Measurements from ENCODE around the gene CDC42EP2.
"Not testable (repeated sequence)": the region's sequence is repeated elsewhere in the genome, so short reads cannot be mapped to it uniquely, and the experiment has no call there.

The CDC42EP2 gene

DNA sequence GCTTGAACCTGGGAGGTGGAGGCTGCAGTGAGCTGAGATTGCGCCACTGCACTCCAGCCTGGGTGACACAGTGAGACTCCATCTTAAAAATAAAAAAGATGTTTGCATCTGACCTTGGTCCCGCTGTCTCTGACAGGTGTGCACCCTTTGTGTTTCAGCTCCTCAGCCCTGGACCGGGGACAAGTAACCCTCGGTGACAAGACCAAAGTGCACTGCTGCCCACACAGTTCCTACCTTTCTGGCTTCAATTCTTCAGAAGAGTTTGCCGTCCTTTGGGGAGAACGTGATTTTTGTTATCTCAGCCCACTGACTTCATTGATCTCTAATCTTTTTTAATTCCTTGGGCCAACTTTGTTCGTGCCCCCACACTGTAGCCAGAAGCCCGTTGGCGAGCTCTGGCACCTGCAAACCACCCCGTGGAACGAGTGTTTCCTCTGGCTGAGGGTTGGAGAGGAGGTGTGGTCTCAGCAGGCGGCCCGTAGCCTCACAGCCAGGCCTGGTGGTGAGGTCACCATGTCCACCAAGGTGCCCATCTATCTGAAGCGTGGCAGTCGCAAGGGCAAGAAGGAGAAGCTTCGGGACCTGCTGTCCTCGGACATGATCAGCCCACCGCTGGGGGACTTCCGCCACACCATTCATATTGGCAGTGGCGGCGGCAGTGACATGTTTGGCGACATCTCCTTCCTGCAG is 5.9 kb downstream of the CDC42EP2 start:
- DNase-seq (no peak), ATAC-seq (replicated peaks) (no peak)
- peaks cover 15 to 16% of the 10 kb centered on the region in 2 donors for H3K36me3 Mint-ChIP-seq
- no peaks in the 10 kb centered on the region for H3K27me3 Mint-ChIP-seq
- no peak overlapping the region for H3K27ac Mint-ChIP-seq
- H3K4me3 Mint-ChIP-seq = no peak overlapping the region
- peaks cover 8 to 9% of the 10 kb centered on the region in 2 donors for H3K4me1 Mint-ChIP-seq
- no peaks in the 10 kb centered on the region for H3K9me3 Mint-ChIP-seq

DNA sequence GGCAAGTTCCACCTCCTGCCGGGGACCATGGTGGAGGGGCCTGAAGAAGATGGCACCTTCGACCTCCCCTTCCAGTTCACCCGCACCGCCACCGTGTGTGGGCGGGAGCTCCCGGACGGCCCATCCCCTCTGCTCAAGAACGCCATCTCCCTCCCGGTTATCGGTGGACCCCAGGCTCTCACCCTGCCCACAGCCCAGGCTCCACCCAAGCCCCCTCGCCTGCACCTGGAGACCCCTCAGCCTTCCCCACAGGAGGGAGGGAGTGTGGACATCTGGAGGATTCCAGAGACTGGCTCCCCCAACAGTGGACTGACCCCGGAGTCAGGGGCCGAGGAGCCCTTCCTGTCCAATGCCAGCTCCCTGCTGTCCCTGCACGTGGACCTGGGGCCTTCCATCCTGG is 6.4 kb downstream of the CDC42EP2 start:
- H3K36me3 Mint-ChIP-seq = peaks cover 15 to 16% of the 10 kb centered on the region in 2 donors
- H3K9me3 Mint-ChIP-seq = no peaks in the 10 kb centered on the region
- ATAC-seq (replicated peaks) (no peak), DNase-seq (no peak)
- no peak overlapping the region for H3K27ac Mint-ChIP-seq
- peaks cover 2 to 6% of the 10 kb centered on the region in 2 donors for H3K4me1 Mint-ChIP-seq
- no peaks in the 10 kb centered on the region for H3K27me3 Mint-ChIP-seq
- H3K4me3 Mint-ChIP-seq = no peak overlapping the region

DNA sequence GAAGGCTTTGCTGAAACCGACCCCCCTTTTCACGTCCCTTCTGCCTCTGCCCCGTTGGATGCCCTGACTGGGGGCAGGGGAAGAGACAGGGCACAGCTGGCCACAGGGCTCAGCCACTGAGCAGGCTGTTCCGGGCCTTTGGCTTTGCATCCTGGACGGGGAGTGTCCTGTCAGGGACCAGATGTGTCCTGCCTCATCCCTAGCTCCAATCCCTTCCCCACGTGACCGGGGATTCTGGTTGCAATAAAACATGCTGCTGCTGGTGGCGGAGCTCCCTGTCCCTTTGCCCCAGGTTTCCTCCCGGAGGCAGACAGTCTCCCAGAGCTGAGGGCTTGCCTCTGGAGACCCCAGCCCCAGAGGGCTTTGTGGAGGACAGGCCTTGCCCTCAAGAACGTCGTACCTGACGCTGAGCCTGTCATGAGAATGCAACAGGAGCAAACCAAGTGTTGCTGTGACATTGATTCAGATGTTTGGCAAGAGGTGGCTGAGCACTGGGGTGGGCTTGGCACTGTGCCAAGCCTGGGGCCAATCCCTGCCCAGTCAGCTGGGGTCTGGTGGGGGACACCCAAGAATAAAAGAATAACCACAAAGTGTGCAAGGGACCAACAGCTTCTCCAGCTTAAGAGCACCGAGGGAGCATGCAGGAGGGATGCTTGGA is 7.3 kb downstream of the CDC42EP2 start:
- DNase-seq = no peak
- Mint-ChIP-seq H3K9me3 (no peaks in the 10 kb centered on the region), H3K4me3 (no peak overlapping the region), H3K36me3 (peaks cover 15 to 16% of the 10 kb centered on the region in 2 donors), H3K27me3 (no peaks in the 10 kb centered on the region), H3K27ac (no peak overlapping the region), H3K4me1 (no peaks in the 10 kb centered on the region)
- no peak for ATAC-seq (replicated peaks)

DNA sequence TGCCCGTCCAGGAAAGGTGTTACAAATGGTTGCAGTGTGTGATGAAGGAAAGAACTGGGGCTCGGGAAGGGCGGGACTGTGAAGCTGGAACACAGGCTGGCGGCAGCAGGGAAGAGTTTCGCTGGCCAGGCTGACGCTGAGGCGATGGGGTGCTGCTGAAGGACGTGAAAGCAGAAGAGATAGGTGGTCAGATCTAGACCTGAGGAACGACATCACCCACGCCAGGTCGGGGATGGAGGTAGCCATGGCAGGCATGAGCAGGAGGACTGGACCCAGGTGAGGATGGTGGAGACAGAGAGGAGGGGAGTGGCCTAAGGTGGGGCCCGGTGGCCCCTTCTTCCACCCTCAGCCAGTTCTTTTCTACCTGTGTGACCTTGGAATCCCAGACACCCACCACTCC is 9.1 kb downstream of the CDC42EP2 start:
- no peaks in the 10 kb centered on the region for H3K27me3 Mint-ChIP-seq
- H3K27ac Mint-ChIP-seq = no peak overlapping the region

DNA sequence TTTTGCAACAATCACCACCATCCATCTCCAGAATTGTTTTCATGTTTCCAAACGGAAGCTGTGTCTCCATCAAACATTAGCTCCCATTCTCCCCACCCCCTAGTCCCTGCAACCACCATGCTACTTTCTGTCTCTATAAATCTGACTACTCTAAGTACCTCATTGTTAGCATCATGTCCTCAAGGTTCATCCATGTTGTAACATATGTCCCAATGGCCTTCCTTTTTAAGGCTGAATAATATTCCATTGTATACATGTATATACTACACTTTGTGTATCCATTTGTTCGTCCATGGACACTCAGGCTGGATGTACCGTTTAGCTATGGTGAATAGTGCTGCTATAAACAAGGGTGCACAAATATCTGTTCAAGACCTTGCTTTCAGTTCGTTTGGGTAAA is 10.8 kb downstream of the CDC42EP2 start:
- Mint-ChIP-seq H3K27me3 (no peaks in the 10 kb centered on the region), H3K4me1 (peaks cover 5 to 12% of the 10 kb centered on the region in 2 donors), H3K27ac (no peak overlapping the region), H3K36me3 (peaks cover 15 to 16% of the 10 kb centered on the region in 2 donors), H3K4me3 (no peak overlapping the region), H3K9me3 (no peaks in the 10 kb centered on the region)
- ATAC-seq (replicated peaks) = no peak
- no peak for DNase-seq

More for the DNA sequence above, 9.1 kb downstream of the CDC42EP2 start:
- no peak for DNase-seq
- Mint-ChIP-seq H3K9me3 (no peaks in the 10 kb centered on the region), H3K4me1 (no peaks in the 10 kb centered on the region), H3K36me3 (peaks cover 15 to 16% of the 10 kb centered on the region in 2 donors), H3K4me3 (no peak overlapping the region)
- ATAC-seq (replicated peaks) = no peak

DNA sequence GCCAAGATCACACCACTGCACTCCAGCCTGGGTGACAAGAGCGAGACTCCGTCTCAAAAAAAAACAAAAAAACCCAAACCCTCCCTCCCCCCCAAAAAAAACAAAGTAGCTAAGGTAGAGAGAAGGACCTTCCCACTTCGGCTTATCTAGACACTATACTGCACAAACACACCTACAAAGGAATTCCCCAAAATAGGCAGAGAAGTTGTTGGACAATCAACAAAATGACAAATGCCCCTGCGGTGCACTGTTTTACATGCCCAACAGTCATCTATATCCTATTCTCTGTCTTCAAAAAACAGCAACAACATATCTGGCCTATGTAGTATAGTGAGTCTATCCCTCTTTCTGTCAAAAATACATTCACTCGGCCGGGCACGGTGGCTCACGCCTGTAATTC is 12.4 kb downstream of the CDC42EP2 start:
- Mint-ChIP-seq H3K4me1 (peaks cover 5 to 13% of the 10 kb centered on the region in 2 donors), H3K4me3 (no peak overlapping the region), H3K9me3 (no peaks in the 10 kb centered on the region), H3K27me3 (no peaks in the 10 kb centered on the region), H3K36me3 (peaks cover 4 to 6% of the 10 kb centered on the region in 2 donors), H3K27ac (no peak overlapping the region)
- DNase-seq = no peak
- no peak for ATAC-seq (replicated peaks)

DNA sequence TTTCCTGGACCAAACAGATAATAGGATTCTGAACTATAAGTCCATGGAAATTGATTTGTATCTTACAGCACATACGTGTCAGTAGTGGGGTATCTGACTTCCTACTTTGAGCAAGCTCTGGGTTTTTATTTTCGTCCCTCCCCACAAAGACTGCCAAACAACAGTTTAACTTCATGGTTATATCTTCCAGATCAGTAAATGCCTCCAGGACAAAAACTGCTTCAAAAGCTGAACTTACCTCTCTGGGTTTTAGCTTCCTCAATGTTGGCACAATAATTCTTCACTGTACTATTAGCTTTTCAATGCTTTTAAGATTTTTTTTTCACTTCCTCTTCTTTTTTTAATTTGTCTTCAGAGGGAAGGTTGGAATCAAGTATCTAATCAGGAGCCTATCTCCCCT is 14.8 kb downstream of the CDC42EP2 start:
- H3K27ac Mint-ChIP-seq = peak overlapping the region; percentile 87
- DNase-seq = no peak
- H3K36me3 Mint-ChIP-seq = peaks cover 1 to 4% of the 10 kb centered on the region in 2 donors
- H3K4me1 Mint-ChIP-seq = peaks cover 5 to 16% of the 10 kb centered on the region in 2 donors
- H3K27me3 Mint-ChIP-seq = no peaks in the 10 kb centered on the region
- no peak for ATAC-seq (replicated peaks)
- peak overlapping the region; percentile 31 to 77 for H3K4me3 Mint-ChIP-seq
- no peaks in the 10 kb centered on the region for H3K9me3 Mint-ChIP-seq

DNA sequence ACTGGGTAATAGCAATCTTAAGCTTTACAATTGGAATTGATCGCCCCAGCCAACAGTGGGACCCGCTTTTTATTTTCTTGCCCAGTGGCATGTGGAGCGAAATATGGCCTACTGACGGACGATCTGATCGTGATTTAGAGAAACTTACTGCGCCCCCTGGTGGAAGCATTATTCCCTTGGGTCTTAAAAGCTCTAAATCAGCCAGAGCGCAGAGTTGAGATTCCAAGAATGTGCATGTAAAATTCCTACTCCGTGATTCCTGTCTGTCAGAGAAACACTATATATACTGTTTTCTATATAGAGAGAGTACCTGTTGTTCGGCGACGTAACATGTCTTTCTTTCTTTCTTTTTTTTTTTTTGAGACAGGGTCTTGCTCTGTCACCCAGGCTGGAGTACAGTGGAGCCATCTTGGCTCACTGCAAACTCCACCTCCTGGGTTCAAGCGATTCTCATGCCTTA is 15.3 kb downstream of the CDC42EP2 start:
- DNase-seq = peak; percentile 69
- ATAC-seq (replicated peaks) = peak; percentile 45 to 51
- H3K27ac Mint-ChIP-seq = peak overlapping the region; percentile 87
- H3K27me3 Mint-ChIP-seq = no peaks in the 10 kb centered on the region
- H3K36me3 Mint-ChIP-seq = peaks cover 1 to 4% of the 10 kb centered on the region in 2 donors
- H3K4me3 Mint-ChIP-seq = peak overlapping the region; percentile 31 to 77
- H3K4me1 Mint-ChIP-seq = peaks cover 10 to 21% of the 10 kb centered on the region in 2 donors
- no peaks in the 10 kb centered on the region for H3K9me3 Mint-ChIP-seq

DNA sequence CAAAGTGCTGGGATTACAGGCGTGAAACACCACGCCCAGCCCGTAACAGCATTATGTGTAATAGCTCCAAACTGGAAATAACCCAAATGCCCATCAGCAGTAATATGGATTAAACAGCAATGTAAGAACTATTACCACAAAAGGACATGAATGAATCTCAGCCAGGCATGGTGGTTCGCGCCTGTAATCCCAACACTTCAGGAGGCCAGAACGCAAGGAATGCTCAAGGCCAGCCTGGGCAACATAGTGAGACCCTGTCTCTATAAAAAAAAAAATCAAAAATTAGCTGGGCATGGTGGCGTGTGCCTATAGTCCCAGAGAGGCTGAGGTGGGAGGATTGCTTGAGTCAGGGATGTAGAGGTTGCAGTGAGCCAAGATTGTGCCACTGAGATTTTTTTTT is 15.9 kb downstream of the CDC42EP2 start:
- no peak for ATAC-seq (replicated peaks)
- H3K9me3 Mint-ChIP-seq = no peaks in the 10 kb centered on the region
- H3K27me3 Mint-ChIP-seq = no peaks in the 10 kb centered on the region

DNA sequence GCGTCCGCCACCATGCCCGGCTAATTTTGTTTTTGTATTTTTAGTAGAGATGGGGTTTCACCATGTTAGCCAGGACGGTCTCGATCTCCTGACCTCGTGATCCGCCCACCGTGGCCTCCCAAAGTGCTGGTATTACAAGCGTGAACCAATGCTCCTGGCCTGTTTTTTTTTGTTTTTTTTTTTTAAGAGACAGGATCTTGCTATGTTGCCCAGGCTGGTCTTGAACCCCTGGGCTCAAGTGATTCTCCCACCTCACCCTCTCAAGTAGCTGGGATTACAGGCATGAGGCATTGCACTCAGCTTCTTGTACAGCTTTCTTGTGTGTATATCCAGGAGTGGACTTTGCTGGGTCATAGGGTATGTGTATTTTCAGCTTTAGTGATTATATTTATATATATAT is 17.9 kb downstream of the CDC42EP2 start:
- not testable (repeated sequence) for H3K4me3 Mint-ChIP-seq; H3K9me3 Mint-ChIP-seq; H3K27me3 Mint-ChIP-seq; ATAC-seq (replicated peaks); H3K36me3 Mint-ChIP-seq; H3K27ac Mint-ChIP-seq; DNase-seq
- peaks cover 16 to 30% of the 10 kb centered on the region in 2 donors for H3K4me1 Mint-ChIP-seq

More for the DNA sequence above, 15.9 kb downstream of the CDC42EP2 start:
- Mint-ChIP-seq H3K4me3 (no peak overlapping the region), H3K27ac (no peak overlapping the region), H3K4me1 (peaks cover 16 to 27% of the 10 kb centered on the region in 2 donors), H3K36me3 (peaks cover 1 to 4% of the 10 kb centered on the region in 2 donors)
- DNase-seq = no peak

DNA sequence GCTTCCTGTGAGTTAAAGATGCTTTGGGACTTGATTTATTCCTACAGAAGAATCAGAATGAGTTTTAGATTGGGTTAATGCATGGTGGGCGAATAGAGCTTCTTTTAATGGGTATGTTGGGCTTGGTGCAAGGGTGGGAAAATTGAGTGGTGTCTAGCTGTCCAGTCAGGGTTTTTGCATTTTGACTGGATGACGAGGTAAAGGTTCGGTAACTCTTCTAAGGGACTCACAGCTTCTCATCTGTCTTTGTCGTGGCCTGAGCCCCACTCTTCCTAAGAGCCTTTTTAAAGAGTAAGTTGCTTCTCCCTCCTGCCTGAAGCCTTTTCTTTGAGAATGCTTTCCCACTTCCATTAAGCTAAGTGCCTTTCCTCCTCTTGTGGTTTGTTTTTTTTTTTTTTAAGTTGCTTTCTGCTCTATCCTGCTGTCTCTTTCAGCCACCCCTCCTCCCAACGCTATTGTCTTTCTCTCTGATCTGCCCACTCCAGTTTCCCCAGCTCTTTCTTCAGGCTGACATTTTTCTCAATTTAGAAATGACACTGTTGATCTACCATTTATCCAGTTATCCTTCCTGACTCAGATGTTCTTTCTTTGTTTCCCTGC is 20.1 kb downstream of the CDC42EP2 start:
- Mint-ChIP-seq H3K4me3 (peak overlapping the region; percentile 84 to 94), H3K36me3 (peaks cover 10 to 16% of the 10 kb centered on the region in 2 donors), H3K27me3 (no peaks in the 10 kb centered on the region), H3K4me1 (peaks cover 20 to 35% of the 10 kb centered on the region in 2 donors), H3K27ac (peak overlapping the region; percentile 90), H3K9me3 (no peaks in the 10 kb centered on the region)
- DNase-seq (no peak), ATAC-seq (replicated peaks) (no peak)

DNA sequence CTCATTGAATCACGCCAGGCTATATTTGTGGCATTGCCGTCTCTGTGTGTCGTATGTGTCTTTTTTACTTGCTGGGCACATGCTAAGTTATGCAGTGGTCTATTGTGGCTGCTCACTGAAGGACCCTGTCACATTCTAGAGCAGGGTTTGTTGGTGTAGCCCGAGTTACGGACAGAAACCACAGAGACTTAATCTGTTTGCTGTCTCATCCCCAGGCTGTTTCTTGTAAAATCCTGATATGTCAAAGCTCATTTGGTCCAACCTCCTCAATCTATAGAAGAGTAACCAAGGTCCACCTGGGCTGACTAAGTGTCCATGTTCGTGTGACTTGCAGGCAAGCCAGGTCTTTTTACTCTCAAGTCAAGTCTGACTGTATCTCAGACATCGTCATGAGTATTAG is 24.0 kb downstream of the CDC42EP2 start:
- H3K27ac Mint-ChIP-seq = no peak overlapping the region
- H3K9me3 Mint-ChIP-seq = no peaks in the 10 kb centered on the region
- H3K27me3 Mint-ChIP-seq = no peaks in the 10 kb centered on the region
- DNase-seq (no peak), ATAC-seq (replicated peaks) (no peak)
- H3K36me3 Mint-ChIP-seq = peaks cover 16 to 34% of the 10 kb centered on the region in 2 donors
- peaks cover 19 to 27% of the 10 kb centered on the region in 2 donors for H3K4me1 Mint-ChIP-seq
- no peak overlapping the region for H3K4me3 Mint-ChIP-seq

DNA sequence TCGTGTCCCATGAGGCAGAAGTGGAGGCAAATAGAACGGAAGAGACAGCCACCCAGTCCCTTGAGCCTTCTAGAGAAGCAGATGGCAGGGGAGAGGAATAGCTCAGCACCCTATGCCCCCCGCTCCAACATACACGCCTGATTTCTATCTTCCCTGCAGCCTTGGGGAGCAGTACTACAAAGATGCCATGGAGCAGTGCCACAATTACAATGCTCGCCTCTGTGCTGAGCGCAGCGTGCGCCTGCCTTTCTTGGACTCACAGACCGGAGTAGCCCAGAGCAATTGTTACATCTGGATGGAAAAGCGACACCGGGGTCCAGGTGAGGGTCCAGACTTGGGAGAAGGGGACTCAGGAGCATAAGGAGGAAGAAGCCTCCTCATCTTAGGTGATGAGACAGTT is 25.6 kb downstream of the CDC42EP2 start:
- H3K27ac Mint-ChIP-seq = no peak overlapping the region
- no peak overlapping the region for H3K4me3 Mint-ChIP-seq
- ATAC-seq (replicated peaks) = no peak
- DNase-seq = no peak
- H3K27me3 Mint-ChIP-seq = no peaks in the 10 kb centered on the region
- H3K4me1 Mint-ChIP-seq = peaks cover 13 to 17% of the 10 kb centered on the region in 2 donors
- peaks cover 25 to 48% of the 10 kb centered on the region in 2 donors for H3K36me3 Mint-ChIP-seq
- H3K9me3 Mint-ChIP-seq = no peaks in the 10 kb centered on the region

DNA sequence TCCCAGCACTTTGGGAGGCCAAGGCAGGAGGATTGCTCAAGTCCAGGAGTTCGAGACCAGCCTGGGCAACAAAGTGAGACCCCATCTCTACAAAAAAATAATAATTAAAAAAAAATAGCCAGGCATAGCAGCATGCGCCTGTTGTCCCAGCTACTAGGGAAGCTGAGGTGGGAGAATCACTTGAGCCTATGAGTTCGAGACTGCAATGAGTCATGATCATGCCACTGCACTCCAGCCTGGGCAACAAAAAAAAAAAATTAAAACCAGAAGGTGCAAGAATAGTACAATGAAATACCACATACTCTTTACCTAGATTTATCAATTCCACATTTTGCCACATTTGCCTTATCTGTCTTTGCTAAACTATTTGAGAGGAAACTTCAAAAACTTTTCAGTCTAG is 27.2 kb downstream of the CDC42EP2 start:
- Mint-ChIP-seq H3K9me3 (no peaks in the 10 kb centered on the region), H3K4me1 (peaks cover 10% of the 10 kb centered on the region in 2 donors), H3K27ac (no peak overlapping the region), H3K4me3 (no peak overlapping the region), H3K36me3 (peaks cover 34 to 61% of the 10 kb centered on the region in 2 donors), H3K27me3 (no peaks in the 10 kb centered on the region)
- ATAC-seq (replicated peaks) (no peak), DNase-seq (no peak)

All from stimulated activated naive B cell treated with anti-CD40 and anti-IgM and Interleukin-4, amounts not matched to agents 10 μg/mL and 1 μg/mL and 100 μg/mL, for 72 hours (primary cell).